T-cell (primary cell): ENCODE results near the gene HLCS. TPM values are rescaled to one million over a fixed set of nuclear protein-coding genes. Genes with fewer than 3 reads are reported as not detected.

Source experiments
- ATAC-seq, 4 experiments: fragments of 200-7000 bp in 3 of 4; fragments of 150-1000 bp in 1 of 4; cut with Tn5 transposase; replicated peaks in 1 of 4; 1 replicate in 3 of 4; 2 replicates in 1 of 4; pipeline ENCODE4 v1.10.0; 2021; ENCODE audit warnings: moderate library complexity in 3 of 4, mild to moderate bottlenecking in 2 of 4, moderate number of reproducible peaks in 1 of 4
- CTCF ChIA-PET, 2 donors: fragments of 300-600 bp; sonication (Branson Sonifier 250); formaldehyde crosslinking; loops; one replicate each; lab custom pipeline; 2022; ENCODE audit warnings: antibody characterized with exemption in 2 of 2; lab: Charles Lee
- POLR2A ChIA-PET, 2 donors: fragments of 300-600 bp; sonication (Branson Sonifier 250); formaldehyde crosslinking; loops; one replicate each; lab custom pipeline; 2022; ENCODE audit warnings: antibody characterized with exemption in 2 of 2; lab: Charles Lee
- DNase-seq, 35 experiments: peaks; one replicate each; pipeline versions ENCODE4 v3.0.0 to v3.0.0-alpha.2; 2013 to 2023
- H3K27ac ChIP-seq: one replicate; pipeline ENCODE4 v1.5.1; 2013; ENCODE audit warnings: low read length
- H3K27me3 ChIP-seq, 2 experiments: replicated peaks in 1 of 2; 1 replicate in 1 of 2; 2 replicates in 1 of 2; pipeline versions ENCODE4 v1.6.1 to v1.7.0; 2013; ENCODE audit warnings: low read length in 1 of 2, mixed read lengths in 1 of 2; ENCODE audit not compliant: control insufficient read depth in 2 of 2, insufficient read depth in 2 of 2; ENCODE audit errors: extremely low read depth in 1 of 2
- H3K36me3 ChIP-seq, 2 donors: 1 replicate in 1 of 2; 2 replicates in 1 of 2; pipeline versions ENCODE4 v1.6.1 to v1.7.0; 2013; ENCODE audit warnings: low read length in 1 of 2; ENCODE audit not compliant: control insufficient read depth in 2 of 2, insufficient read depth in 1 of 2; ENCODE audit errors: extremely low read depth in 1 of 2
- H3K4me1 ChIP-seq, 2 experiments: 1 replicate in 1 of 2; 2 replicates in 1 of 2; pipeline versions ENCODE4 v1.6.1 to v1.7.0; 2013; ENCODE audit warnings: low read length in 2 of 2, mixed read lengths in 1 of 2; ENCODE audit not compliant: insufficient read depth in 2 of 2, control insufficient read depth in 1 of 2; ENCODE audit errors: extremely low read depth in 1 of 2
- H3K4me3 ChIP-seq, 2 donors: 1 replicate in 1 of 2; 2 replicates in 1 of 2; pipeline versions ENCODE4 v1.5.1 to v1.7.0; 2013; ENCODE audit warnings: mild to moderate bottlenecking in 2 of 2, low read length in 1 of 2, moderate library complexity in 1 of 2; ENCODE audit not compliant: control insufficient read depth in 1 of 2; ENCODE audit errors: extremely low read depth in 1 of 2
- H3K9me3 ChIP-seq: 2 replicates; pipeline ENCODE4 v1.7.0; 2013
- H3K27ac Mint-ChIP-seq, 2 donors: one replicate each; pipeline ENCODE4 v1.8.0; 2020 to 2021; ENCODE audit warnings: mild to moderate bottlenecking in 2 of 2, mixed read lengths in 2 of 2
- H3K27me3 Mint-ChIP-seq, 2 donors: one replicate each; pipeline ENCODE4 v1.8.0; 2021 to 2022; ENCODE audit warnings: mixed read lengths in 2 of 2
- H3K36me3 Mint-ChIP-seq: one replicate; pipeline ENCODE4 v1.8.0; 2021; ENCODE audit warnings: mixed read lengths
- H3K4me1 Mint-ChIP-seq, 3 donors: one replicate each; pipeline ENCODE4 v1.8.0; 2020 to 2022; ENCODE audit warnings: mixed read lengths in 3 of 3, mild to moderate bottlenecking in 1 of 3
- H3K4me3 Mint-ChIP-seq, 3 donors: one replicate each; pipeline ENCODE4 v1.8.0; 2020 to 2022; ENCODE audit warnings: mild to moderate bottlenecking in 3 of 3, mixed read lengths in 3 of 3, moderate library complexity in 3 of 3
- H3K9me3 Mint-ChIP-seq, 3 donors: one replicate each; pipeline ENCODE4 v1.8.0; 2020 to 2022; ENCODE audit warnings: mixed read lengths in 3 of 3
- WGBS: methylation state at CpG from one replicate; pipeline ENCODE4 v1.1.5; 2013; ENCODE audit warnings: missing lambda C conversion rate; ENCODE audit not compliant: insufficient coverage; 5-methylcytosine and 5-hydroxymethylcytosine counted together
- total RNA-seq, 35 experiments: library from RNA in 6 of 35; stranded (reverse) in 6 of 35; fragments of 120-200 nt in 1 of 35; gene quantifications; one replicate each; pipeline versions ENCODE4 v1.2.1 to v1.2.4 and lab custom pipeline; 2013 to 2026

Gene HLCS
- total RNA-seq, 5 donors from 2014 or later (not counting 1 experiment from before 2014, with no cell fraction given): 13.0 to 15.6 (median 13.8) TPM

GRCh38 chr21:36710729-36711048 is 255.8 kb downstream of the HLCS start:
- Mint-ChIP-seq H3K9me3 (no peaks in the 10 kb centered on the region), H3K4me3 (peak overlapping the region in 1 of 3 donors; percentile 15), H3K4me1 (peaks cover 28 to 34% (median 33%) of the 10 kb centered on the region in 3 donors), H3K27me3 (peaks cover 74 to 78% of the 10 kb centered on the region in 2 donors), H3K27ac (no peak overlapping the region), H3K36me3 (no peaks in the 10 kb centered on the region)
- H3K27ac ChIP-seq: no peak overlapping the region
- CTCF ChIA-PET: no interaction called here
- H3K9me3 ChIP-seq: no peaks in the 10 kb centered on the region
- ATAC-seq (no peak), DNase-seq (no peak)
- H3K36me3 ChIP-seq: no peaks in the 10 kb centered on the region
- no peak overlapping the region for H3K4me3 ChIP-seq
- peaks cover 23 to 52% of the 10 kb centered on the region in 2 experiments for H3K27me3 ChIP-seq
- 20% methylated on average over 2 of the region's 13 CpGs for WGBS
- POLR2A ChIA-PET: no interaction called here
- H3K4me1 ChIP-seq: peaks cover 4 to 49% of the 10 kb centered on the region in 2 experiments

DNA sequence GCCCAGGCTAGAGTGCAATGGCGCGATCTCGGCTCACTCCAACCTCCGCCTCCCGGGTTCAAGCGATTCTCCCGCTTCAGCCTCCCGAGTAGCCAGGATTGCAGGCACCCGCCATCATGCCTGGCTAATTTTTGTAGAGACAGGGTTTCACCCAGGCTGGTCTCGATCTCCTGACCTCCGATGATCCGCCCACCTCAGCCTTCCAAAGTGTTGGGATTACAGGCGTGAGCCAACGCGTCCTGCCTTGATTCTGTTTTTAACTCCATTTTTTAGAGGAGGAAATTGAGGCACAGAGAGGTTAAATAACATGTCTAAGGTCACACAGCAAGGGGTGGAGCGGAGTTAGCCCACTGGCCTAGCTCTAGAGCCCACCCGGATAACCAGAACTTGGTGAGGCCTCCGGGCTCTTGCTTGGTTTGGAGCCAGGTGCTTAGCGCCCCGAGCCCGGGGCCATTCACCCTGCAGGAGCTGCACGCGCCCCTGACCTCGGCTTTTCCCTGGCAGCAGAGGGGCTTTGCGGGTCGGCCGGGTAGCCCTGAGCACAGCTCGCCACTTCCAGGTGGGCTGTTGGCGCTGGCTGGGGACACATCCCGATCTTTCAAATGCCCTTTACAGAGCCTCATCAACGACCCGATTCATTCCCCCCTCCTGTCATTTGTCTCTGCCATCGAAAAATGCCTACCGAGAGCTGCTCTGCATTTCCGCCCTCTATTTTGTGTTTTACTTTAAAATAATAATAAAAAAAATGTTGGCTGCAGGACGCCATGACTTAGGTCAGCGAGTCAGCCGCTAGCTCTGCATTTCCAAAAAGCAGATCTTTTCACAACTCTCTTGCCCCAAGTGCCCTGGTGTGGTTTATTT is 256.4 kb downstream of the HLCS start:
- ChIA-PET POLR2A (no interaction called here), CTCF (no interaction called here)
- Mint-ChIP-seq H3K27ac (no peak overlapping the region), H3K36me3 (no peaks in the 10 kb centered on the region), H3K4me1 (peaks cover 34 to 39% (median 36%) of the 10 kb centered on the region in 3 donors), H3K27me3 (peaks cover 76 to 81% of the 10 kb centered on the region in 2 donors), H3K4me3 (peak overlapping the region in 1 of 3 donors; percentile 68), H3K9me3 (no peaks in the 10 kb centered on the region)
- no peaks in the 10 kb centered on the region for H3K9me3 ChIP-seq
- H3K36me3 ChIP-seq: no peaks in the 10 kb centered on the region
- H3K4me1 ChIP-seq: peaks cover 4 to 55% of the 10 kb centered on the region in 2 experiments
- WGBS: 20% methylated on average over 28 of the region's 38 CpGs
- H3K4me3 ChIP-seq: peak overlapping the region in 1 of 2 donors; percentile 15
- H3K27ac ChIP-seq: no peak overlapping the region
- H3K27me3 ChIP-seq: peaks cover 23 to 58% of the 10 kb centered on the region in 2 experiments
- ATAC-seq (no peak), DNase-seq (no peak)

GRCh38 chr21:36709030-36709867 is 257.2 kb downstream of the HLCS start:
- no peaks in the 10 kb centered on the region for H3K9me3 ChIP-seq
- WGBS: 10% methylated on average over 33 of the region's 55 CpGs
- Mint-ChIP-seq H3K27me3 (peaks cover 71 to 78% of the 10 kb centered on the region in 2 donors), H3K9me3 (no peaks in the 10 kb centered on the region), H3K4me1 (peaks cover 37 to 43% (median 39%) of the 10 kb centered on the region in 3 donors), H3K4me3 (peak overlapping the region in 2 of 3 donors; percentile 31 to 77), H3K27ac (no peak overlapping the region), H3K36me3 (no peaks in the 10 kb centered on the region)
- POLR2A ChIA-PET: no interaction called here
- H3K27ac ChIP-seq: no peak overlapping the region
- no peak for DNase-seq
- no peak for ATAC-seq
- peaks cover 4 to 63% of the 10 kb centered on the region in 2 experiments for H3K4me1 ChIP-seq
- CTCF ChIA-PET: no interaction called here
- no peak overlapping the region for H3K4me3 ChIP-seq
- peaks cover 20 to 67% of the 10 kb centered on the region in 2 experiments for H3K27me3 ChIP-seq
- H3K36me3 ChIP-seq: no peaks in the 10 kb centered on the region

- Mint-ChIP-seq H3K4me1 (peaks cover 37 to 46% (median 42%) of the 10 kb centered on the region in 3 donors), H3K27me3 (peaks cover 70 to 78% of the 10 kb centered on the region in 2 donors), H3K36me3 (no peaks in the 10 kb centered on the region), H3K9me3 (no peaks in the 10 kb centered on the region), H3K27ac (no peak overlapping the region), H3K4me3 (peak overlapping the region in 2 of 3 donors; percentile 9 to 77)
- no peaks in the 10 kb centered on the region for H3K36me3 ChIP-seq
- WGBS: 10% methylated on average over 29 of the region's 44 CpGs
- no peaks in the 10 kb centered on the region for H3K9me3 ChIP-seq
- peak overlapping the region in 1 of 2 donors; percentile 41 for H3K4me3 ChIP-seq
- H3K4me1 ChIP-seq: peaks cover 4 to 63% of the 10 kb centered on the region in 2 experiments
- POLR2A ChIA-PET: interaction anchor here in 1 of 2 donors (0.6 kb wide), 1 partner anchor 8 kb away, joined by 5 read pairs; no protein-coding TSS in a partner anchor
- ATAC-seq (no peak), DNase-seq (no peak)
- H3K27me3 ChIP-seq: peaks cover 20 to 75% of the 10 kb centered on the region in 2 experiments
- CTCF ChIA-PET: no interaction called here
- H3K27ac ChIP-seq: no peak overlapping the region
Measured at GRCh38 chr21:36708286-36709029, 258.0 kb downstream of the HLCS start.

- H3K27me3 ChIP-seq: peaks cover 26 to 79% of the 10 kb centered on the region in 2 experiments
- DNase-seq: no peak
Measured at GRCh38 chr21:36707763-36708285, 258.6 kb downstream of the HLCS start.

More at GRCh38 chr21:36707763-36708285, 258.6 kb downstream of the HLCS start:
- Histone ChIP-seq H3K4me3 (no peak overlapping the region), H3K9me3 (no peaks in the 10 kb centered on the region), H3K36me3 (no peaks in the 10 kb centered on the region), H3K27ac (no peak overlapping the region), H3K4me1 (peaks cover 4 to 63% of the 10 kb centered on the region in 2 experiments)
- CTCF ChIA-PET: no interaction called here
- H3K36me3 Mint-ChIP-seq: no peaks in the 10 kb centered on the region
- no peak overlapping the region for H3K27ac Mint-ChIP-seq
- H3K4me1 Mint-ChIP-seq: peaks cover 37 to 48% (median 43%) of the 10 kb centered on the region in 3 donors
- H3K4me3 Mint-ChIP-seq: peak overlapping the region in 1 of 3 donors; percentile 77
- POLR2A ChIA-PET: interaction anchor here in 1 of 2 donors (0.6 kb wide), 1 partner anchor 9 kb away, joined by 5 read pairs; no protein-coding TSS in a partner anchor
- peaks cover 71 to 79% of the 10 kb centered on the region in 2 donors for H3K27me3 Mint-ChIP-seq
- WGBS: 7% methylated on average over 52 of the region's 53 CpGs
- ATAC-seq: no peak
- no peaks in the 10 kb centered on the region for H3K9me3 Mint-ChIP-seq
